PC-3 (cell line): ENCODE data around the gene SH3GL3. TPM values are rescaled to one million over a fixed set of nuclear protein-coding genes. Genes with fewer than 3 reads are reported as not detected.

ENCODE experiments used
- ATAC-seq: fragments of 200-7000 bp; cut with Tn5 transposase; 2 replicates; pipeline ENCODE4 v1.9.1; 2020; ENCODE audit warnings: mild to moderate bottlenecking, moderate library complexity
- BruUV-seq: library from RNA; stranded (reverse); fragments of 400-500 nt; replicated peaks from 2 replicates; lab custom pipeline; 2021; lab: Mats Ljungman, UMichigan
- CTCF ChIA-PET: fragments of 300-600 bp; sonication (Branson Sonifier 250); formaldehyde crosslinking; loops from one replicate; lab custom pipeline; 2022; ENCODE audit warnings: antibody characterized with exemption; lab: Charles Lee
- POLR2A ChIA-PET: fragments of 300-600 bp; sonication (Branson Sonifier 250); formaldehyde crosslinking; loops from one replicate; lab custom pipeline; 2022; ENCODE audit warnings: antibody characterized with exemption; ENCODE audit not compliant: unreplicated experiment; lab: Charles Lee
- DNase-seq: peaks from one replicate; pipeline ENCODE4 v3.0.0-alpha.2; 2015
- H2AFZ ChIP-seq: fragments of 300-600 bp; sonication (generic); 2 replicates; pipeline ENCODE4 v1.6.0; 2016; ENCODE audit warnings: antibody characterized with exemption, low read length
- H3F3A ChIP-seq: fragments of 300-600 bp; sonication (generic); one replicate; pipeline ENCODE4 v1.6.0; 2017; ENCODE audit warnings: antibody characterized with exemption, low read length, control low read depth, mild to moderate bottlenecking; ENCODE audit not compliant: unreplicated experiment
- H3K27ac ChIP-seq: fragments of 300-600 bp; sonication (generic); 2 replicates; pipeline ENCODE4 v1.5.1; 2016; ENCODE audit warnings: mild to moderate bottlenecking, low read length
- H3K27me3 ChIP-seq: fragments of 300-600 bp; sonication (generic); 2 replicates; pipeline ENCODE4 v1.6.1; 2016; ENCODE audit warnings: low read length, mixed read lengths
- H3K36me3 ChIP-seq: fragments of 300-600 bp; sonication (generic); 2 replicates; pipeline ENCODE4 v1.6.1; 2016; ENCODE audit warnings: low read depth, mixed run types, low read length, mixed read lengths
- H3K4me1 ChIP-seq: fragments of 300-600 bp; sonication (generic); 2 replicates; pipeline ENCODE4 v1.5.1; 2016; ENCODE audit warnings: low read length; ENCODE audit not compliant: insufficient read depth
- H3K4me2 ChIP-seq: fragments of 300-600 bp; sonication (generic); 2 replicates; pipeline ENCODE4 v1.6.0; 2016; ENCODE audit warnings: low read length
- H3K4me3 ChIP-seq: fragments of 300-600 bp; sonication (generic); 2 replicates; pipeline ENCODE4 v1.5.1; 2016; ENCODE audit warnings: mild to moderate bottlenecking, low read length, mixed read lengths
- H3K79me2 ChIP-seq: fragments of 300-600 bp; sonication (generic); 2 replicates; pipeline ENCODE4 v1.6.1; 2017; ENCODE audit warnings: low read length, mixed read lengths
- H3K9ac ChIP-seq: fragments of 300-600 bp; sonication (generic); 2 replicates; pipeline ENCODE4 v1.6.0; 2016; ENCODE audit warnings: mild to moderate bottlenecking, low read length
- H3K9me2 ChIP-seq: fragments of 300-600 bp; sonication (generic); replicated peaks from 2 replicates; pipeline ENCODE4 v1.6.1; 2016; ENCODE audit warnings: mixed run types, low read length, mixed read lengths
- H3K9me3 ChIP-seq: fragments of 300-600 bp; sonication (generic); 2 replicates; pipeline ENCODE4 v1.6.1; 2016; ENCODE audit warnings: low read length, mixed read lengths
- H4K20me1 ChIP-seq: fragments of 300-600 bp; sonication (generic); 2 replicates; pipeline ENCODE4 v1.6.1; 2016; ENCODE audit warnings: low read length, mixed read lengths
- EZH2 ChIP-seq: fragments of 300-600 bp; sonication (generic); IDR thresholded peaks from one replicate; pipeline ENCODE4 v1.6.1; 2017; ENCODE audit warnings: antibody characterized with exemption, mild to moderate bottlenecking, low read length; ENCODE audit not compliant: unreplicated experiment
- EZH2phosphoT487 ChIP-seq: fragments of 300-600 bp; sonication (generic); IDR thresholded peaks from 2 replicates; pipeline ENCODE4 v1.6.1; 2018; ENCODE audit warnings: mild to moderate bottlenecking, antibody characterized with exemption, low read length, borderline replicate concordance
- intact Hi-C: fragments of 100-400 bp; cut with micrococcal nuclease; formaldehyde crosslinking; loops from 2 replicates; pipeline ENCODE4 v1.9.0; 2023
- total RNA-seq: library from RNA; depleted of rRNA; stranded (reverse); fragments of >200 nt; gene quantifications from 2 replicates; pipeline ENCODE4 v1.2.3, GENCODE V29; 2014
- TF ChIP-seq, protein P1 (sequence below): fragments of 300-600 bp; sonication (generic); conservative IDR thresholded peaks from 2 replicates; pipeline ENCODE4 v1.5.1; 2017; ENCODE audit warnings: antibody characterized with exemption, low read depth, mild to moderate bottlenecking, low read length

Gene SH3GL3
- total RNA-seq, 1 experiment from 2014 or later, result 3.6 TPM

DNA sequence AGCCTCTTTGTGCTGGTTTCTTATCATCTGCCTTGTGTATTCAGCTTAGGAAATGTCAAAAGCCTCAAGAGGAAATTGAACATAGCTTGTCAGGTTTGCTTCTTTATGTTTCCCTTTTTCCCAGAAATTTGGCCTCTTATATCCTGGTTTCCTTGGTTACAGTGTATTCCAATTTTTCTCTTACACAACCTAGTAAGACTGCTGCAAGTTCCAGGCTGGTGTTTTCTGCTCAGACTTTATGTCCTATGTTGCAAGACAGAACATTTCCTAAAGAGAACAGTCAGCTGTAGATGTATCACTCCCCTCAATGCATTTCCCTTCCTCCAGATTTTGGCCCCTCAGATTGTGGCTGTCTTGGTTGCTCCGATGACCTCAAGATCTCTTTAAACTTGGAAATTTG is 102.5 kb downstream of the SH3GL3 start:
- TF ChIP-seq, protein P1, sequence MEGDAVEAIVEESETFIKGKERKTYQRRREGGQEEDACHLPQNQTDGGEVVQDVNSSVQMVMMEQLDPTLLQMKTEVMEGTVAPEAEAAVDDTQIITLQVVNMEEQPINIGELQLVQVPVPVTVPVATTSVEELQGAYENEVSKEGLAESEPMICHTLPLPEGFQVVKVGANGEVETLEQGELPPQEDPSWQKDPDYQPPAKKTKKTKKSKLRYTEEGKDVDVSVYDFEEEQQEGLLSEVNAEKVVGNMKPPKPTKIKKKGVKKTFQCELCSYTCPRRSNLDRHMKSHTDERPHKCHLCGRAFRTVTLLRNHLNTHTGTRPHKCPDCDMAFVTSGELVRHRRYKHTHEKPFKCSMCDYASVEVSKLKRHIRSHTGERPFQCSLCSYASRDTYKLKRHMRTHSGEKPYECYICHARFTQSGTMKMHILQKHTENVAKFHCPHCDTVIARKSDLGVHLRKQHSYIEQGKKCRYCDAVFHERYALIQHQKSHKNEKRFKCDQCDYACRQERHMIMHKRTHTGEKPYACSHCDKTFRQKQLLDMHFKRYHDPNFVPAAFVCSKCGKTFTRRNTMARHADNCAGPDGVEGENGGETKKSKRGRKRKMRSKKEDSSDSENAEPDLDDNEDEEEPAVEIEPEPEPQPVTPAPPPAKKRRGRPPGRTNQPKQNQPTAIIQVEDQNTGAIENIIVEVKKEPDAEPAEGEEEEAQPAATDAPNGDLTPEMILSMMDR, result no peak
- TF ChIP-seq EZH2 (no peak), EZH2phosphoT487 (no peak)
- peaks cover 13% of the 10 kb centered on the region for H3K4me1 ChIP-seq
- ChIA-PET POLR2A (no interaction called here), CTCF (no interaction called here)
- no peaks in the 10 kb centered on the region for H3K9me2 ChIP-seq
- H3K36me3 ChIP-seq, result no peaks in the 10 kb centered on the region
- no peak overlapping the region for H3K9ac ChIP-seq
- no peaks in the 10 kb centered on the region for H3K79me2 ChIP-seq
- DNase-seq (no peak), ATAC-seq (no peak)
- H3K27me3 ChIP-seq, result no peaks in the 10 kb centered on the region
- H3K4me2 ChIP-seq, result no peak overlapping the region
- intact Hi-C loops, result no loop called here
- H2AFZ ChIP-seq, result no peak overlapping the region
- H3K9me3 ChIP-seq, result no peaks in the 10 kb centered on the region
- no peaks in the 10 kb centered on the region for H3F3A ChIP-seq
- no peak overlapping the region for H3K4me3 ChIP-seq
- H3K27ac ChIP-seq, result no peak overlapping the region
- H4K20me1 ChIP-seq, result no peaks in the 10 kb centered on the region
- no TSS peak for BruUV-seq

- no peaks in the 10 kb centered on the region for H3K9me3 ChIP-seq
- no peak overlapping the region for H3K9ac ChIP-seq
- H3K79me2 ChIP-seq, result no peaks in the 10 kb centered on the region
- ChIA-PET POLR2A (no interaction called here), CTCF (no interaction called here)
- no peaks in the 10 kb centered on the region for H3K27me3 ChIP-seq
- H3K27ac ChIP-seq, result no peak overlapping the region
- intact Hi-C loops, result no loop called here
- H2AFZ ChIP-seq, result no peak overlapping the region
- no peak overlapping the region for H3K4me3 ChIP-seq
- no peaks in the 10 kb centered on the region for H3F3A ChIP-seq
- DNase-seq, result no peak
- no peaks in the 10 kb centered on the region for H3K9me2 ChIP-seq
- ATAC-seq, result no peak
- no peaks in the 10 kb centered on the region for H3K36me3 ChIP-seq
- H3K4me1 ChIP-seq, result no peaks in the 10 kb centered on the region
- no TSS peak for BruUV-seq
- no peaks in the 10 kb centered on the region for H4K20me1 ChIP-seq
- no peak overlapping the region for H3K4me2 ChIP-seq
- TF ChIP-seq EZH2, result no peak
- TF ChIP-seq, protein P1, result no peak
- TF ChIP-seq EZH2phosphoT487, result no peak
Measured at GRCh38 chr15:83554558-83554957, 107.4 kb downstream of the SH3GL3 start.

DNA sequence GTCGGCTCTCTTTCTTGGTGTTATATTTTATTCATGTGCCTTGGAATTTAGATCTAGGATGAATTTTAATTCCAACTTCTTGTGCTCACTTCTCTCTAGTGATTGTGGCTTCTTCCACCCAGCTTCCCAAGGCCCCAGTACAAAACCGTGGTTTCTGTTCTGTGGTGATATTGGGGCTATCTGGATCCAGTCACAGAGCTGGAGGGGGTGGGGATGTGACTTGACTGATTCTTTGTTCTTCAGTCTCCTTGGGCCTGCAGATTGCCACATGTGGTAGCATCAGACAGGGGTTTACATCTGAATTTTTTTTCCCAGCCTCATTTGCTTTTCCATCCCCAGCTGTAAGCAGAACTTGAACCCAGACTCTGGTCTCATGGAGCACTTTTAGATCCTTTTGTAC is 108.2 kb downstream of the SH3GL3 start:
- BruUV-seq, result no TSS peak
- H3K4me2 ChIP-seq, result no peak overlapping the region
- CTCF ChIA-PET, result no interaction called here
- DNase-seq (no peak), ATAC-seq (no peak)
- no peaks in the 10 kb centered on the region for H3K79me2 ChIP-seq
- no peaks in the 10 kb centered on the region for H3K4me1 ChIP-seq
- H3F3A ChIP-seq, result no peaks in the 10 kb centered on the region
- H3K27ac ChIP-seq, result no peak overlapping the region
- no peak overlapping the region for H3K4me3 ChIP-seq
- POLR2A ChIA-PET, result no interaction called here
- H3K9ac ChIP-seq, result no peak overlapping the region
- H3K36me3 ChIP-seq, result no peaks in the 10 kb centered on the region
- no peaks in the 10 kb centered on the region for H3K9me3 ChIP-seq
- intact Hi-C loops, result no loop called here
- no peaks in the 10 kb centered on the region for H4K20me1 ChIP-seq
- TF ChIP-seq EZH2phosphoT487 (no peak), EZH2 (no peak)
- TF ChIP-seq, protein P1, result no peak
- H2AFZ ChIP-seq, result no peak overlapping the region
- no peaks in the 10 kb centered on the region for H3K9me2 ChIP-seq
- H3K27me3 ChIP-seq, result no peaks in the 10 kb centered on the region
